ENCODE measurements around the gene CBLB.

DNA sequence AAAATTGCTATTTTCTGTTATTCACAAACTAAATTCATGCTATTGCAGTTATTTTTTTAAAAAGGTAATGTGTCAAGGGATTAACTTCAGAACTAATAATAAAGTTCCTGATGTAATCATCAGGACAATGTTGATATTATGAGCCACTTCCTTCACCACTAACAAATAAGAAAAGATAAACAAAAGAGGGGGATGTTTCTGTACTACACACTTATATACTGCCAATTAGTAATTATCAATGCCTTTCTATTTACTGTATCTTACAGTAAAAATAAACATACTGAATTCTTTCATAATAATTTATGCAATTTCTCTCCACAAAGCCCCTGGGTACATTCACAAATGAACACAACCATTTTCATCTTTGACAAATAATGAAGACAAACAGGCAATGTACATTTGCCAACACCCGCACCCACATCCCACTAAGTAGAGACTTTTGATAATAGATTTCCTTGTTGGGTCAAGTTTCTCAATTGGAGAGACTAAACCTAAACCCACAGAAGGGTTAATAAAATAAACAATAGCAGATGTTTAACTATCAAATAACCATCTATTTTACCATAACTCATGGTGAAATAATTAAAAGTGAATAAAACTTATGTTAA lies 3.7 kb downstream of the CBLB start:
- TF ChIP-seq, protein P1, sequence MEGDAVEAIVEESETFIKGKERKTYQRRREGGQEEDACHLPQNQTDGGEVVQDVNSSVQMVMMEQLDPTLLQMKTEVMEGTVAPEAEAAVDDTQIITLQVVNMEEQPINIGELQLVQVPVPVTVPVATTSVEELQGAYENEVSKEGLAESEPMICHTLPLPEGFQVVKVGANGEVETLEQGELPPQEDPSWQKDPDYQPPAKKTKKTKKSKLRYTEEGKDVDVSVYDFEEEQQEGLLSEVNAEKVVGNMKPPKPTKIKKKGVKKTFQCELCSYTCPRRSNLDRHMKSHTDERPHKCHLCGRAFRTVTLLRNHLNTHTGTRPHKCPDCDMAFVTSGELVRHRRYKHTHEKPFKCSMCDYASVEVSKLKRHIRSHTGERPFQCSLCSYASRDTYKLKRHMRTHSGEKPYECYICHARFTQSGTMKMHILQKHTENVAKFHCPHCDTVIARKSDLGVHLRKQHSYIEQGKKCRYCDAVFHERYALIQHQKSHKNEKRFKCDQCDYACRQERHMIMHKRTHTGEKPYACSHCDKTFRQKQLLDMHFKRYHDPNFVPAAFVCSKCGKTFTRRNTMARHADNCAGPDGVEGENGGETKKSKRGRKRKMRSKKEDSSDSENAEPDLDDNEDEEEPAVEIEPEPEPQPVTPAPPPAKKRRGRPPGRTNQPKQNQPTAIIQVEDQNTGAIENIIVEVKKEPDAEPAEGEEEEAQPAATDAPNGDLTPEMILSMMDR (IDR thresholded peaks at IDR 0.05), result no peak
- no peak for TF ChIP-seq POLR2A (IDR thresholded peaks at IDR 0.05)

Data from adrenal gland (tissue), 5 donors.